ENCODE data around the gene IGFBP1. TPM values are rescaled to one million over a fixed set of nuclear protein-coding genes. Genes with fewer than 3 reads are reported as not detected.

Gene IGFBP1
- total RNA-seq, 4 donors from 2014 or later, result 0.48 TPM; not detected in 3

DNA sequence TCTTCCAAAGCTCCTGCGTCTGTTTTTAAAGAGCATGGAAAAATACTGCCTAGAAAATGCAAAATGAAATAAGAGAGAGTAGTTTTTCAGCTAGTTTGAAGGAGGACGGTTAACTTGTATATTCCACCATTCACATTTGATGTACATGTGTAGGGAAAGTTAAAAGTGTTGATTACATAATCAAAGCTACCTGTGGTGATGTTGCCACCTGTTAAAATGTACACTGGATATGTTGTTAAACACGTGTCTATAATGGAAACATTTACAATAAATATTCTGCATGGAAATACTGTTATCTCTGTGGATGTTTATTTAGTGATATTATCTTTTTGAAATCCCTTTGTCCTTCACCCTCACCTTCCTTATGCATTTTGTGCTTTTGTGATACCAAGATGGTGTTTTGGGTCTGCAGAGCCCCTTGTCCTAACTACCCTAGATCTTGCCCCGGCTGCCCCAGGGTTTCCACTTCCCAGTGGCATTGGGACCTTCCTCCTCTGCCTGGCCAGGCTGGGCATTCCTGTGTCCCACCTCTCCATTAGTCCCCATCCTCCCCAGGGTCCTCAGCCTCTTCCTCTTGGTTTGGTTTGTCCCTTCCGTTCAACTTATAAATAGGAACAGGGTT is 5.2 kb downstream of the IGFBP1 start:
- Histone ChIP-seq H3K4me1 (peaks cover 7% of the 10 kb centered on the region), H3K36me3 (no peaks in the 10 kb centered on the region), H3K27ac (no peak overlapping the region), H3K27me3 (peaks cover 31% of the 10 kb centered on the region), H3K4me3 (no peak overlapping the region), H3K9me3 (no peaks in the 10 kb centered on the region)
- DNase-seq (ENCODE audit: low spot score in 2 of 2), result no peak
- no peak for TF ChIP-seq POLR2A (IDR thresholded peaks at IDR 0.05)
- TF ChIP-seq CTCF (IDR thresholded peaks at IDR 0.05), result no peak
- no peak for TF ChIP-seq POLR2AphosphoS5 (IDR thresholded peaks at IDR 0.05)
- TF ChIP-seq EP300 (IDR thresholded peaks at IDR 0.05), result no peak
- WGBS, result 75% methylated on average over 5 of the region's 5 CpGs

- WGBS, result 85% methylated on average over 3 of the region's 4 CpGs
- H3K27me3 ChIP-seq, result peaks cover 25% of the 10 kb centered on the region
- peaks cover under 1% of the 10 kb centered on the region for H3K4me1 ChIP-seq
These were observed 5.8 kb downstream of the IGFBP1 start for GRCh38 chr7:45893996-45894664.

GRCh38 chr7:45894665-45895062 is 6.4 kb downstream of the IGFBP1 start:
- Histone ChIP-seq H3K36me3 (no peaks in the 10 kb centered on the region), H3K27ac (no peak overlapping the region), H3K4me1 (no peaks in the 10 kb centered on the region), H3K4me3 (no peak overlapping the region), H3K9me3 (no peaks in the 10 kb centered on the region), H3K27me3 (peaks cover 20% of the 10 kb centered on the region)
- no peak for TF ChIP-seq EP300 (IDR thresholded peaks at IDR 0.05)
- TF ChIP-seq POLR2AphosphoS5 (IDR thresholded peaks at IDR 0.05), result no peak
- no peak for DNase-seq (ENCODE audit: low spot score in 2 of 2)

More at GRCh38 chr7:45893996-45894664, 5.8 kb downstream of the IGFBP1 start:
- no peak overlapping the region for H3K27ac ChIP-seq
- no peaks in the 10 kb centered on the region for H3K36me3 ChIP-seq
- TF ChIP-seq CTCF (IDR thresholded peaks at IDR 0.05) (no peak), EP300 (IDR thresholded peaks at IDR 0.05) (no peak), POLR2AphosphoS5 (IDR thresholded peaks at IDR 0.05) (no peak), POLR2A (IDR thresholded peaks at IDR 0.05) (no peak)
- H3K4me3 ChIP-seq, result no peak overlapping the region
- no peak for DNase-seq (ENCODE audit: low spot score in 2 of 2)
- H3K9me3 ChIP-seq, result no peaks in the 10 kb centered on the region

DNA sequence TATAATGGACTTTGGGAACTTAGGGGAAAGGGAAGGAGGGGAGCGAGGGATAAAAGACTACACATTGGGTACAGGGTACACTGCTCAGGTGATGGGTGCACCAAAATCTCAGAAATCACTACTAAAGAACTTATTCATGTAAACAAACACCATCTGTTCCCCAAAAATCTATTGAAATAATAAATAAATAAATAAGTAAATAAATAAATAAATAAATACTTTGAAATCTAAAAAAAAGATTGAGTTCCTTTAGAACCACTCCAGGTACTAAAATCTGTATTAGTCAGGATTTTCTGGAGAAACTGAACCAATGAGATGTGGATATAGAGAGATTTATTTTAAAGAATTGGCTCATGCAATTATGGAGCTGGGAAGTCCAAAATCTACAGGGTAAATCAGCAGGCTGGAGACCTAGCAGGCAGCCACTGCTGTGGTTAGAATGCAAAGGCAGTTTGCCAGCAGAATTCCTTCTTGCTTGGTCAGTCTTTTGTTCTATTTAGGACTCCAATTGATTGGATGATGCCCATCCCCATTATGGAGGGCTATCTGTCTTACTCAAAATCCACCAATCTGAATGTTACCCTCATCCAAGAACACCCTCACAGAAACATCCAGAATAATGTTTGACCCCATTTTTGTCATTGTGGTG is 8.9 kb downstream of the IGFBP1 start:
- no peak for DNase-seq (ENCODE audit: low spot score in 2 of 2)
- Histone ChIP-seq H3K4me3 (no peak overlapping the region), H3K36me3 (no peaks in the 10 kb centered on the region), H3K4me1 (no peaks in the 10 kb centered on the region), H3K27ac (no peak overlapping the region), H3K27me3 (peaks cover 10% of the 10 kb centered on the region), H3K9me3 (no peaks in the 10 kb centered on the region)
- WGBS, result 100% methylated on average over 1 of the region's 1 CpG
- no peak for TF ChIP-seq EP300 (IDR thresholded peaks at IDR 0.05)
- no peak for TF ChIP-seq CTCF (IDR thresholded peaks at IDR 0.05)
- TF ChIP-seq POLR2A (IDR thresholded peaks at IDR 0.05), result no peak
- no peak for TF ChIP-seq POLR2AphosphoS5 (IDR thresholded peaks at IDR 0.05)

- no peak overlapping the region for H3K27ac ChIP-seq
- no peak overlapping the region for H3K4me3 ChIP-seq
- WGBS, result 70% methylated on average over 2 of the region's 2 CpGs
- no peaks in the 10 kb centered on the region for H3K36me3 ChIP-seq
- H3K9me3 ChIP-seq, result no peaks in the 10 kb centered on the region
- peaks cover 10% of the 10 kb centered on the region for H3K27me3 ChIP-seq
- TF ChIP-seq POLR2AphosphoS5 (IDR thresholded peaks at IDR 0.05) (no peak), CTCF (IDR thresholded peaks at IDR 0.05) (no peak), POLR2A (IDR thresholded peaks at IDR 0.05) (no peak), EP300 (IDR thresholded peaks at IDR 0.05) (no peak)
- no peak for DNase-seq (ENCODE audit: low spot score in 2 of 2)
- no peaks in the 10 kb centered on the region for H3K4me1 ChIP-seq
These were observed 9.9 kb downstream of the IGFBP1 start for GRCh38 chr7:45898222-45898621.
